ENCODE measurements around the gene PAM. TPM values are rescaled to one million over a fixed set of nuclear protein-coding genes. Genes with fewer than 3 reads are reported as not detected.
A peak's percentile ranks its signal among the peaks of the same experiment; 100 is the strongest.
"Not testable (repeated sequence)": the region's sequence is repeated elsewhere in the genome, so short reads cannot be mapped to it uniquely, and the experiment has no call there.

PAM gene
- total RNA-seq, 1 donor from 2014 or later = 1,055 TPM

DNA sequence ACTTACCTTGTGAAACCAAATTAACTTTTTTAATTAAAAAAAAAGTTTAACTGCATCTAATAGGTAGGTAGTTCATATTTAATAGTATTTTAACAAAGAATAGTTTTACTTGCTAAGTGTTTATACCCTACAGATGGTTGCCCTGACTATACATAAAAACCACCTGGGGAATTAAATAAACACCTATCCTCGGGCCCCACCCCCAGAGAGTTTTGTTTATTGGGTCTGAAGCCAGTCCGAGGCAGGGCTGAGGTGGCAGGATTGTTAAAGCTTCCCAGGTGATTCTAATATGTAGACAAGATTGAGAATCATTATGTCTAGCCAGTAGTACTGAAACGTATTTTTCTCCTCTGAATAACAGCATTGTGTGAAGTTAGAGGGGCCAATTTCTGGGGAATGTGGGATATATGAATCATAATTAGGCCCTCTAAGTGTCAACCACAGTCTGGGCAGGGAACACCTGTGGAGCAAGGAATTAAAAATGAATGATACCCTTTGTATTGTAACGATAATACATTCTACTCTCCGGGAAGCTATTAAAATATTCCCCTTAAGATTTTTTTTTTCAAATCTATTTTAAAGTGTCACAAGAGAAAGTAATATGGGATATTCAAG lies 5.6 kb upstream of the PAM start:
- DNase-seq (no peak), ATAC-seq (no peak)
- intact Hi-C loops (cut with micrococcal nuclease) = no loop called here

DNA sequence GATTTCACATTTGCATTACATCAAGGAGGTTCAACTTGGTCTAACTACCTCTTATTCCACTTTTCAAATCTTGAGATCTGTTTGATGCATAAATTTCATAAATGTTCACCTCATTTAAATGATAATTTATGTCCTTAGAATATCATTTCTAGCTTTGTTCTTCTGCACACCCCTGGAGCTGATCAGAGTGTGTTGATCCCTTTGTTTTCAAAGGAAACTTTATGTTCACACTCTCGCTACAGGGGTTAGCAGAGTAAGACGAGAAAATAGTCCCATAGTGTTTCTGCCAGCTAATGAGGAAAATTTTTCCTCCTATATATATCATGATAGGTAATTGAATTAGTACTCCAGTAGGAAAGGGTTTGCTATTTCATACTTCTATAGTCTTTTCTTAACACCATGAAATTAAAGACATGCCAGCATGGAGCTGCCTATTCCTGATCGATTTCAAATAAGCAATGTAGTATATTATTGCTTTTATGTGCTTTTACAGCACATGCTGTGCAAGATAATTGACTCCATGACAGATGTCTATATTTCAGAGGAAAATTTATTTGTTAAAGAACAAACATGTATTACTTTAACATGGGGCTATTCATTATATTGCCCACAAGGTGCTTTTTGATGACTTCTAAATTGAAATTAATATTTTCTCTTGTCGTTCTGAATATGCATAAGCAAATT lies 4.8 kb upstream of the PAM start:
- ATAC-seq (no peak), DNase-seq (no peak)
- intact Hi-C loops (cut with micrococcal nuclease) = no loop called here

DNA sequence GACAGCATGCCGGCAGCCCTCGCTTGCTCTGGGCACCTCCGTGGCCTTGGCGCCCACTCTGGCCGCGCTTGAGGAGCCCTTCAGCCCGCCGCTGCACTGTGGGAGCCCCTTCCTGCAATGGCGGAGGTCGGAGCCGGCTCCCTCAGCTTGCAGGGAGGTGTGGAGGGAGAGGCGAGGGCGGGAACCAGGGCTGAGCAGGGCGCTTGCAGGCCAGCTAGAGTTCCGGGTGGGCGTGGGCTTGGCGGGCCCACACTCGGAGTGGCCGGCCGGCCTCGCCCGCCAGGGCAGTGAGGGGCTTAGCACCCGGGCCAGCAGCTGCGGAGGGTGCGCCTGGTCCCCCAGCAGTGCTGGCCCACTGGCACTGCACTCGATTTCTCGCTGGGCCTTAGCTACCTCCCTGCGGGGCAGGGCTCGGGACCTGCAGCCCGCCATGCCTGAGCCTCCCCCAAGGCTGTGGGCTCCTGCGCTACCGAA lies 3.2 kb upstream of the PAM start:
- ATAC-seq; intact Hi-C loops (cut with micrococcal nuclease): not testable (repeated sequence)
- DNase-seq = peak; percentile 19

DNA sequence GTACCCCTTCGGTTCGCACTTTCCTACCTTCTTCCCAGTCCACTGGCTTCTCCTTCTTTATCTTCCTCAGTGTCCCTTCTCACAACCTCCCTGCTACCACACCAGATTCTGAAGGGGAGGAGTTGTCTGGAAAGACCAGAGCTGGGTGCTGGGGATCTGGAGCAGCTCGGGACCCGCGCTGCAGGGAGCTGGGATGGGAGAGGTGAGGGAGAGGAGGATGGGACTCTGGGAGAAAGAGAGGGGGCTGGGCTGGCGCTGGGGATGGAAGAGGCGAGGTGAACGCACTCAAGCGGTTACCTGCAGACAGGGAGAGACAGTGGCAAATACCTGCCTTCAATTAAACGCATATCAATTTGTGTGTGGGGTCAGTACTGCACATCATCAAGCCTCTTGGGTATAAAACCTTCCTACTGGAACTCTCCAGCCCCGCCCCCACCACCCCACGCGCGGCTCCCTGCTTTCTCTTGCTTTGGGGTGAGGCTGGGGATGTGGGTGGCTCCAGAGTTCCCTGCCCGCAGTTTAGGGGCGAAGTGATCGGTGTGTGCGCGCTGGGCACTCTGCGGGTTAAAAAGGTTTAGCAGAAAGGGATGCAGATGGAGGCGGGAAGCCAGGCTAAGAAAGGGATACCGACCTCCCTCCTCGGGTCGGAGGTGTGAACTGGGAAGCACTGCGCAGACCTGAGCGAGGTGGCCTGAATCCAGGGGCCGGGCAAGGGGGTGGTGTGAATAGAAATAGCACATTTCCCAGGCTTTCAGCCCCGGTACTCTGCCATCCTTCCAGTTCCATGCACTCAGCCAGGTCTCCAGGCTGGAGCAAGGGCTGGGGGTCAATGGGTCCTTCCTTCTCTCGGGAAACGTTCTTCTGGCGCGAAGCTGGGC lies 977 bp upstream of the PAM start:
- intact Hi-C loops (cut with micrococcal nuclease) = no loop called here
- peak; percentile 30 for DNase-seq
- peak; percentile 7 for ATAC-seq

DNA sequence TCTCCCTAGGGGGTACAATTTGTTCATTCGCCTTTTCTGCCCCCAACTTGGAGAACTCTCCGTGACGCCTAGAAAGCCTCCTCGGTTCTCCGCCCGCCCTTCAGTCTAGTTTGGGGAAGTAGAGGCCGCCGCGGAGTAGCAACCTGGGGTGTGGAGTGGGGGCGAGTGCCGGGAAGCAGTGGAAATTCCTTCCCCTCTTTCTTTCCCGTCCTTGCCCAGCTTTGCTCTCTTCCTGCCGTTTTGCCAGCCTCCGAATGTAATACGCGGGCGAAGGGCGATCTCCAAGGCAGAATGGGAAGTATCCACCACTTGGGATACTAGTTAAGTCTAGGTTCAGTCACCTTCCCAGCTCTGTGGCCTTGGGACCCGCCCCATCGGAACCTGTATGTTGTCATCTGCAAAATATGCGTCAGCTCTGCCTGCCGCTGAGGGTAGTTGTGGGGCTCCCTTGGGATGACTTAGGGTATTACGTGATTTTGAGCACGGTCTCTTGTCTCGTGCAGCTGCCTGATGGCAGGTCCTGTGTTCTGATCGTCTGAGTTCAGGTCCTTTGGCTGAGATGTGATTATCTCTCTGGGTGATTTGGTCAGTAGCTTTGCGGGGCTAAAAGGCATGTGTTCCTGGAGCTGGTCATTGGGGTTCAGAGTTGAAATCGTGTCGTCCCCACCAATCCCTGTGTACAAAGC lies 724 bp downstream of the PAM start:
- intact Hi-C loops (cut with micrococcal nuclease) = no loop called here
- peak; percentile 57 for DNase-seq
- peak; percentile 72 for ATAC-seq

DNA sequence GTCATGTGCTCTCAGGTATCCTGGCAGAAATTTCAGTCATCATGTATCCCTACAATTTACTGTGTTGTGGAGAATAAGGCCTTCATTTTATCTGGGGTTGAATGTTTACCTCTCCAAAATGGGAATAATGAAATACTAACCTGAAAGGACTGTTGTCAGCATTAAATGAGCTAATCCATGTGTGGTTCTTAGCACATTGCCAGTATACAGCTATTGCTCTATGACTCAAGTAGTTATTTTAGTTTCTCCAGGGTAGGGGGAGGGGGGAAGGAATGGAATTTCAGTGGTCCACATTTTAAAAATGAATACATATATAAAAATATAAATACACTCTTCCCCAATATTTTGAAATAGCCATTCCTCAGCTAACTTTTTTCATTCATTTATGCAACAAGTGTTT lies 3.5 kb downstream of the PAM start:
- DNase-seq (no peak), ATAC-seq (no peak)
- intact Hi-C loops (cut with micrococcal nuclease) = no loop called here

DNA sequence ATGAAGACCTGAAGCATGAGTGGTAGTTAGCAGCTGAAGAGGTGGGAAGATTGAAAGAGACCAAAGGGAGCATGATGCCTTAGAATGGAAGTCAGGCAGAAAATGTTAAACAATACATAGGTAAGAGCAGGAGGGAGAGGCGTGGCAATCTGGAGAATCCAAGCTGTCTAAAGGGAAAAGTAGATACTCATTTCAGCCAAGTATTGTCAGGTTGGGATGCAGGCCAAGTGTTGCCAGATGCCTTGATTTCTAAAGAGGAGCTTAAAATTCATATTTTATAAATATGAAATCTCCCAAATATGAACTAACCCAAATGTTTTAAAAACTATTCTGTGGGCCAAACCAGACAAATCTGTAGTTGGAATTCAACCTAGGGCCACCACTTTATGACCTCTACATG lies 4.2 kb downstream of the PAM start:
- no peak for DNase-seq
- intact Hi-C loops (cut with micrococcal nuclease) = no loop called here
- no peak for ATAC-seq

DNA sequence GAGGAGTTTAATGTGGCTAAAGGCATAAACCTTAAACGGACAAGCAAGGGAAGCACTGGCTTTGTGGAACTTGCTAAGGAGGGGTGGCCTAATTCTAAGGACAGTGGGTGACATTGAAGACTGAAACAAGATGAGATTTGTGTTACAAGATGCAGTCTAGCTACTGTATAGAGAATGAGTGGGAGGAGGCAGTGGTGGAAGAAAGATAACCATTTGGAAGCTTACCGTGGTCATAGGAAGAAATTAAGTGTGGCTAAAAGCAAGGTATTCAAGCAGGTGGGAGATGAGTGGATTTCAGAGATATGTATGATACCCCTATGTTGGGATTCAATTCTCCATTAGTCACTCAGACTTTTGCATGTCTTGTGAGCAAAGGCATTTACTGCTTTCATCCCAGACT lies 4.6 kb downstream of the PAM start:
- intact Hi-C loops (cut with micrococcal nuclease) = no loop called here
- DNase-seq (no peak), ATAC-seq (no peak)

DNA sequence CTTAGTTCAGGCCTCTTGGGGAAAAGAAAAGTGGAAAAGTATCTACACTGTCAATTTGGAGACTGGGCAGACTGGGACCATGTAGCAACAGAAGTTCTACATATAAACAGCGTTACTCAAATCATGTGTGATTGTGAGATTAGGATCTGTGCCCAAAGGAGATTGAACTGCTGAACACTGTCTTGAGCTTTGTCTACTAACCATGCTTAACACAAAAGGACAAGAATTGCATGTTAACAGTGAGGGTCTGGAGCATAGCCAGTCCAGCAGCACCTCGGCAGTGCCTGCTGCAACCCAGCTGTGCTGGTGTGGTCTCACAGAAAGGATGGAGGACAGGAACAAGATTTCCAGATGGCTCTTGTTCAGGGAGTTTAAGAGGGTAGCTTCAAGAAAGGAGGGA lies 5.7 kb downstream of the PAM start:
- ATAC-seq (peak; percentile 36), DNase-seq (peak; percentile 33)
- intact Hi-C loops (cut with micrococcal nuclease) = no loop called here

DNA sequence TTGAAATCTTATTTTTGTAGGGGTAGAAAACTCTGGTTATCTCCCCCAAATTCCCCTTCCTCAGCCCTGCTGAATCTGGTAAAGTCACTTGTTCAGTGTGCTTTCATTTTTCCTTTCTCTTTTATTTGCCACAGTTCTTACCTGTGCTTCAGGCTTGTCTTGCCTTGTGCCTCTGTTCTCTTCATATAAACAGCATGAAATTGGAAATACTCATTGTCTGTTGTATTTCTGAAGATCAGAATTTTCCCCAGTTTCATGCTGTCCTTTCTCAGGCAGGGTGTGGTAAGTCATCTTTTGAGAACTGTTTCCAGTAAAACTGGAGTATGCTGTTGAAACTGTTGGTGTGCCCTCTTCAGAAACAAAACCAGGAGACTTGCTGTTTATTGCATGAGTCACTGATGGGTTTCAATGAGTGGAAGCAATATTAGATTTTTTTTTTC lies 7.0 kb downstream of the PAM start:
- DNase-seq = no peak
- intact Hi-C loops (cut with micrococcal nuclease) = no loop called here
- peak; percentile 31 for ATAC-seq

DNA sequence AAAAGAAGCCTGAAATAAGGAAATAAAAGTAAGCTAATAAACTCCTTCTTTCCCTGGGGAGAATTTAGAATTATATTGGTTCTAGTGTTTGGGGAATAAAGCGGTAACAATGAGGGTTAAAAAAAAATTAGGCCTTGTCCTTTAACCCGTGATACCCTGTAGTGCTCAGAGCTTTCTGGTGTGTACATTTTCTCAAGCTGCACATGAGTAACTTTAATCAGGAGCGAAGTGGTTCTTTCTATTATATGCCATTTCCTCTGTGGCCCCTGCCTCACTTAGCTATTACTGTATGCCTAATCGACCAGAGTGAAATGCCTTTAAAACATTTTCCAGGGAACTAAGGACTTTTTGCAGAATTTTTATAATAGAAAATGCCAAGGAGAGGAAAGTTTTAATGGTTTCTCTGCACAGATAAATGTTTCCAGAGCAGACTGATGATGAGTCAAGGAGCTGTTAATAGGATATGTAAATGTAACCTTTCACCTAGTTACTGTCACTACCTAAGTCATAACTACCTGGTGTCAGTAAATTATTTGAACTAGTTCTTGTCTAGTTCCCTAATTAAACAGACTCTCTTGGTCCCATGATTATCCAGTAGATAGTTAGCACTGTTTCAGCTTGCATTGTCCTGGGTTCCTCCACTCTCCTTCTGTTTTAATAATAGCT lies 7.6 kb downstream of the PAM start:
- ATAC-seq (peak; percentile 58), DNase-seq (no peak)
- intact Hi-C loops (cut with micrococcal nuclease) = no loop called here

DNA sequence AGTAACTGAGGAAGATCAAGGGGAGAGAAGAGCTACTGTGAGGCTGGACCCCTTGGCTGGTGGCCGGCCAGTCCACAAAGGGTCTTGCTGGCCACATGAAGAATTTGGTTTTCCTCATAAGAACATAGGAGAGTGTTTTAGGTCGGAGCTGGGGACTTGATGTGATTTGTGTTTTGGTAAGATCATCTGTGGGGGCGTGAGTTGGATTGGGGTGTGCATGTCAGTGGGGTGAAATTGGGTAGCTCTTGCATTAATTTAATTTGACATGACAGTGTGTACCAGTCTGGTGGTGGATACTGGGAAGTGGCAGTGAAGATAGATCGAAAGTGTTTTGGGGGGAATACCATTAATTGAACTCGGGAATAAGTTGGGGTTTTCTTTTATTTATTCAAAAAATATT lies 8.6 kb downstream of the PAM start:
- intact Hi-C loops (cut with micrococcal nuclease) = no loop called here
- no peak for ATAC-seq
- DNase-seq = no peak

DNA sequence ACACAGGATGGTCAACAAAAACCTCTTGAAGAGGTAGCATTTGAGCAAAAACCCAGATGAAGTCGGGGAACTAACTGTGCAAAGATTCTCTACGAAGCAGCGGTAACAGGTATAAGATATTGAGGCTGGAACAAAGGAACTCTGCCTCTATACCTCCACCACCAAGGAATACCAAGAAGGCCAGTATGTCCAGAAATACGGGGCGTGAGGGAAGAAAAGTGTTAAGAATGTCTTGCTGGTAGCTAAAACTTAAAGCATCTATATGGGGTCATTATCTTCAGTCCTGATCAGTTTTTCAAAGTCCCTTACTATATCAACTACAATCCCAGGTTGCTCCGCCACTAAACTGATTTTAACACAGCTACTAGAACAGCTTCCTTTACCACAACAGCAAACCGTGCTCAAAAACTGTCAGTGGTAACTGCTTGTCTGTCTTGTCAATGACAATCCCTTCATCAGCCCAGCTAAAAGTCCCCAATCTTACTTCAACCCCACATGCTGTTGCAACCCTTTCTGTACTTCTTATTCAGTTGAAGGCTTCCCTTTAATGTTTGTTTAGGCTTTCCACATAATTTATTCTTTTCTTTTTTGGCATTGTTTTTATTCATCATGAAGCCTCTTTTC lies 9.4 kb downstream of the PAM start:
- intact Hi-C loops (cut with micrococcal nuclease) = no loop called here
- ATAC-seq = no peak
- DNase-seq = no peak

DNA sequence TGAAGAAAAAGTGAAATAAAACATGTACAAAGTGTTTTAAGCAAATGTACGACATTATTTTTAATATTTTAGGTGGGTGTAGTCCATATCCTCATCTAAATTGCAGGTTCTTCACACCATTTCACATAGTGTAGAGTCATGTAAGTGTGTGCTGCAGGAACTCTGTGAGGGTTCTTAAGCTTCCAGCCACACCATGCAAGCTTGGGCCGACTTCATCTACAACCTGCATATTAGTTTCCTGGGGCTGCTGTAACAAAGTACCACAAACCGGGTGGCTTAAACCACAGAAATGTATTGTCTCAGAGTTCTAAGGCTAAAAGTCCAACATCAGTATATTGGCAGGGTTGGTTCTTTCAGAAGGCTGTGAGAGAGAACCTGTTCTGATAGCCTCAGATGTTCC lies 10.2 kb downstream of the PAM start:
- no peak for DNase-seq
- intact Hi-C loops (cut with micrococcal nuclease) = no loop called here
- no peak for ATAC-seq

DNA sequence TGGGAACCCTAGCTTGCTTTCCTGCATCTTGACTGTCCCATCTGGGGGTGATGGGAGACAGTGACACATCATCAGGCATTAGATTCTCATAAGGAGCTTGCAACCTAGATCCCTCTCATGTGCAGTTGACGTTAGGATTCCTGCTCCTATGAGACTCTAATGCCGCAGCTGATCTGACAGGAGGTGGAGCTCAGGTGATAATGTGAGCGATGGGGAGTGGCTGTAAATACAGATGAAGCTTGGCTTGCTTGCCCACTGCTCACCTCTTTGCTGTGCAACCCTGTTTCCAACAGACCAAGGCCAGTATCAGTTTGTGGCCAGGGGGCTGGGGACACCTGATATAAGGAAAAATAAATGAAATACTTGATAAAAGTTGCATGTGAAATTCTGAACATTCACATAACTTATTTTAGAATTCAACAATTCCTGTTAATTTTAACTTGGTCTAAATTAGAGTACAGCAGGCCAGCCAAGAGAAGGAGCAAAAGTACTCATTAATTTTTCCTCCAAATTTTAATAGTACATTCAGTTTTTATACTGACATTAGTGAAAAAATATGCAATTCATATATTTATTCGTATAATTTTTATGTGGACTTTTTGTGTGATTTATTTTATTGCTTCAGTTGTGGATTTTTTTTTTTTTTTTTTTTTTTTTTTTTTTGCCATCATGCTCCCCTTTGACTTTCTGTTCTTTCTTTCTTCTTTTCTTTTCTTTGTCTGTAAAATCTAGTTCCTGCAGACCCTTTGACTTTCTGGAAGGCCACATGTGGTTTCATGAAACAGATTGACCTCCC lies 11.4 kb downstream of the PAM start:
- intact Hi-C loops (cut with micrococcal nuclease) = no loop called here

DNA sequence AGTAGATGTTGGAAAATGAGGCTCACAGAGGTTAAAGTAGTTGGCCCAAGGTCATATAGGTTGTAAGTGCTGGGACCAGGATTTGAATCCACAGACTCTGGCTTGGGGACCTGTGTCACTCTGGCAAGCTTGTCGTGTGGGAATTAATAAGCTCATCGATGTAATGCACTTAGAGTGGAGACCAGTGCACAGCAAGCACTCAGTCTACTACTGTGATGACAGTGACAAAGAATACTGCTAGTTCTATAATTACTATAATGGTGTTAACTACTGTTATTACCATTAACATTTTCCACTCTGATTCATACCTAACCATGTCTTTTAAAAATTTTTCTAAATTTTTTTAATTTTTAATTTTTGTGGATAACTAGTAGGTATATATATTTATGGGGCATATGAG lies 12.8 kb downstream of the PAM start:
- ATAC-seq (peak; percentile 23), DNase-seq (no peak)
- intact Hi-C loops (cut with micrococcal nuclease) = no loop called here

More for the DNA sequence above, 11.4 kb downstream of the PAM start:
- ATAC-seq (no peak), DNase-seq (no peak)

DNA sequence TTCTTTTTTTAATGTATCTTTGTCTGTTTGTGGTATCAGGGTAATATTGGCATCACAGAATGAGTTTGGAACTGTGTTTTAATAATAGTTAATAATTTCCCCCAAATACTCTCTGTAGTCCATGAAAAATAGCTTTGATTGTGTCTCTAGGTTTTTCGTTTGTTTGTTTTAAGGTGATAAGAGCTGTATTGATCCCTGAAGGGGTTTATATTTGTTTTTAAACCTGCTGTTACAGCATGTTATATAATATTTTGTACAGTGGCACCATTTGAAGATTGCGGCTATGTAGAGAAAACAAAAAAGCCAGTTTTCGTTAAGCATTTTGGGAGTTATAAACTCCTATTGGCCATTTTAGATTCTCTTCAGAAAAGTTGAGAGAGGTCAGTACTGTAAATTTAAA lies 15.7 kb downstream of the PAM start:
- no peak for DNase-seq
- no peak for ATAC-seq
- intact Hi-C loops (cut with micrococcal nuclease) = loop anchor here (10.0 kb wide), 1 partner anchor 204 kb away; no protein-coding TSS in a partner anchor

DNA sequence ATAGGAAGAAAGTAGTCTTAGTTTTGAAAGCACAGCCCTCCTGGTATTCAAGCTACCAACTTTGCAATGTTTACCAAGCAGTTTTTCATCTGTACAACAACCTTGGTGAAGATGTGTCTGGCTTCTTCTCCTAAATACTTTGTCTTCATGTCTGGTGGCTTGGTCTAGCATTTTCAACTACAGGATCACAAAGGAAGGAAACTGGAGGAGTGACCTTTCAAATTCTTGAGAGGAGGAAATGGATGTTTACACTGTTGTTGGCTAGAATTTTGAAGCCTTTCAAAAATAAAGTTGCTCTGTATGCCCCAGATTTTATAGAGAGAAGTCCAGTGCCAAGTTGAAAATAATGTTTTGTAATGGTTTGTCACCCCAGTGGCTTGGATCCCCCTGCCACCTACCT lies 16.3 kb downstream of the PAM start:
- ATAC-seq (no peak), DNase-seq (no peak)
- intact Hi-C loops (cut with micrococcal nuclease) = loop anchor here (10.0 kb wide), 1 partner anchor 203 kb away; no protein-coding TSS in a partner anchor

Measured in left ventricle myocardium superior (tissue), 1 donor.